OCI-LY1 (cell line): ENCODE results near the gene ANKRD52.

ENCODE experiments used
- H2AFZ ChIP-seq: fragments of 200-600 bp; sonication (generic), shearing (Covaris generic); 2 replicates; pipeline ENCODE4 v1.6.0; 2014; ENCODE audit warnings: antibody characterized with exemption, mild to moderate bottlenecking, low read length
- H3F3A ChIP-seq: fragments of 200-600 bp; sonication (generic), shearing (Covaris generic); 2 replicates; pipeline ENCODE4 v1.6.0; 2014; ENCODE audit warnings: mild to moderate bottlenecking, antibody characterized with exemption, low read length, moderate library complexity; ENCODE audit not compliant: insufficient read depth
- H3K27ac ChIP-seq: fragments of 200-600 bp; sonication (generic); 2 replicates; pipeline ENCODE4 v1.5.1; 2014; ENCODE audit warnings: low read length, mixed run types, mild to moderate bottlenecking, low read depth; ENCODE audit not compliant: poor library complexity, severe bottlenecking
- H3K27me3 ChIP-seq: fragments of 200-600 bp; sonication (generic); 2 replicates; pipeline ENCODE4 v1.6.0; 2014; ENCODE audit warnings: antibody characterized with exemption, mild to moderate bottlenecking, low read length, moderate library complexity; ENCODE audit not compliant: insufficient read depth
- H3K36me3 ChIP-seq: fragments of 200-600 bp; sonication (generic); 2 replicates; pipeline ENCODE4 v1.6.1; 2014; ENCODE audit warnings: mild to moderate bottlenecking, antibody characterized with exemption, low read length, moderate library complexity, mixed read lengths; ENCODE audit not compliant: insufficient read depth
- H3K4me1 ChIP-seq: fragments of 200-600 bp; sonication (generic); 2 replicates; pipeline ENCODE4 v1.5.1; 2014; ENCODE audit warnings: mild to moderate bottlenecking, low read length, moderate library complexity; ENCODE audit not compliant: insufficient read depth, severe bottlenecking
- H3K4me2 ChIP-seq: fragments of 200-600 bp; sonication (generic), shearing (Covaris generic); 2 replicates; pipeline ENCODE4 v1.6.1; 2014; ENCODE audit warnings: low read length
- H3K4me3 ChIP-seq: fragments of 200-600 bp; sonication (generic); 2 replicates; pipeline ENCODE4 v1.5.1; 2014; ENCODE audit warnings: low read length, low read depth, mild to moderate bottlenecking, mixed read lengths; ENCODE audit not compliant: poor library complexity, severe bottlenecking
- H3K79me2 ChIP-seq: fragments of 200-600 bp; shearing (Covaris generic); 2 replicates; pipeline ENCODE4 v1.6.1; 2016; ENCODE audit warnings: mixed run types, low read length, mixed read lengths; ENCODE audit not compliant: insufficient read depth
- H3K9ac ChIP-seq: fragments of 200-600 bp; sonication (generic), shearing (Covaris generic); 2 replicates; pipeline ENCODE4 v1.6.1; 2014; ENCODE audit warnings: mild to moderate bottlenecking, low read length, mixed read lengths
- H3K9me2 ChIP-seq: fragments of 200-600 bp; sonication (generic), shearing (Covaris generic); 2 replicates; pipeline ENCODE4 v1.6.1; 2014; ENCODE audit warnings: low read depth, mild to moderate bottlenecking, low read length, mixed read lengths
- H3K9me3 ChIP-seq: fragments of 200-600 bp; shearing (Covaris generic); 2 replicates; pipeline ENCODE4 v1.6.1; 2014; ENCODE audit warnings: low read length, mixed read lengths
- H4K20me1 ChIP-seq: fragments of 200-600 bp; sonication (generic), shearing (Covaris generic); 2 replicates; pipeline ENCODE4 v1.6.0; 2016; ENCODE audit warnings: mild to moderate bottlenecking, low read length; ENCODE audit not compliant: insufficient read depth
- CTCF ChIP-seq: fragments of 200-600 bp; sonication (generic), shearing (Covaris generic); IDR thresholded peaks from 2 replicates; pipeline ENCODE4 v1.5.1; 2017; ENCODE audit warnings: mild to moderate bottlenecking, antibody characterized with exemption, low read length, moderate library complexity, mixed read lengths
- EZH2 ChIP-seq: fragments of 200-600 bp; sonication (generic), shearing (Covaris generic); IDR thresholded peaks from 2 replicates; pipeline ENCODE4 v1.8.0; 2017; ENCODE audit warnings: borderline replicate concordance, mixed run types, mild to moderate bottlenecking, antibody characterized with exemption, low read length, moderate library complexity, mixed read lengths

The ANKRD52 gene

GRCh38 chr12:56258068-56258819, at the start of gene ANKRD52:
ANKRD52 (minus strand) TSS chr12:56258384; CDS start chr12:56258269, 115 bp downstream.
- Histone ChIP-seq H3K27ac (no peak within 1 kb of the TSS), H3K4me1 (peaks cover 23% of the 10 kb centered on the region), H3K36me3 (peaks cover 31% of the 10 kb centered on the region), H3K4me2 (peak within 1 kb of the TSS; percentile 99), H4K20me1 (no peaks in the 10 kb centered on the region), H3K79me2 (no peaks in the 10 kb centered on the region), H3K9ac (peak within 1 kb of the TSS; percentile 89), H3K4me3 (peak within 1 kb of the TSS; percentile 88), H3K27me3 (no peaks in the 10 kb centered on the region), H3K9me2 (no peaks in the 10 kb centered on the region), H3F3A (no peaks in the 10 kb centered on the region), H3K9me3 (no peaks in the 10 kb centered on the region), H2AFZ (peak within 1 kb of the TSS; percentile 100)
- peak; percentile 56 for TF ChIP-seq CTCF
- TF ChIP-seq EZH2 = no peak

- H3K27ac ChIP-seq = no peak overlapping the region
- H3K4me2 ChIP-seq = no peak overlapping the region
- H3F3A ChIP-seq = no peaks in the 10 kb centered on the region
- no peaks in the 10 kb centered on the region for H3K9me3 ChIP-seq
- H3K9ac ChIP-seq = no peak overlapping the region
- peaks cover 8% of the 10 kb centered on the region for H3K4me1 ChIP-seq
- TF ChIP-seq EZH2 = no peak
- TF ChIP-seq CTCF = no peak
- H2AFZ ChIP-seq = no peak overlapping the region
- peaks cover 39% of the 10 kb centered on the region for H3K36me3 ChIP-seq
- no peaks in the 10 kb centered on the region for H3K79me2 ChIP-seq
- H3K9me2 ChIP-seq = no peaks in the 10 kb centered on the region
- no peaks in the 10 kb centered on the region for H4K20me1 ChIP-seq
- H3K4me3 ChIP-seq = no peak overlapping the region
- no peaks in the 10 kb centered on the region for H3K27me3 ChIP-seq
Observed at GRCh38 chr12:56307221-56307965, 49.2 kb upstream of the ANKRD52 start.

DNA sequence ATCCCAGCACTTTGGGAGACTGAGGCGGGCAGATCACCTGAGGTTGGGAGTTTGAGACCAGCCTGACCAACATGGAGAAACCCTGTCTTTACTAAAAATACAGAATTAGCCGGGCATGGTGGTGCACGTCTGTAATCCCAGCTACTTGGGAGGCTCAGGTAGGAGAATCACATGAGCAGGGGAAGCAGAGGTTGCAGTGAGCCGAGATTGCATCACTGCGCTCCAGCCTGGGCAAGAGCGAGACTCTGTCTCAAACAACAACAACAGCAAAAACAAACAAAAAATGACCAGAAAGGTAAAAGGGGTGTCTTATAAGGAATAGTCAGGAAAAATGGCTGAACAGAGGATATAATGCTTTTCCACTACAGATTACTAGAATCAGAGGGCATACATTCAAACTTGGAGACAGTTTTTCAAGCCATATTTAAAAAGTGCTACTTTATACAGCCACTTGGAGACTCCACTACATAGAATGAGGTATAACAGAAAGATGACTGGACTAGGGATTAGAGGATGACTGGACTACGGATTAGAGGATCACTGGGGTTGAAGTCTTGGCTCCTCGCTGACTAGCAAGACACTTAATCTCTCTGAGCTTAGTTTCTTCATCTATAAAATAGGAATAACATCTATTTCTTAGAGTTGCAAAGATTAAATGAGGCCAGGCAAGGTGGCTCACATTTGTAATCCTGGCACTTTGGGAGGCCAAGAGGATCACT, 46.8 kb upstream of the ANKRD52 start:
- Histone ChIP-seq H3K4me3 (no peak overlapping the region), H2AFZ (no peak overlapping the region), H3K9me3 (no peaks in the 10 kb centered on the region), H4K20me1 (no peaks in the 10 kb centered on the region), H3K9ac (no peak overlapping the region), H3K36me3 (peaks cover 28% of the 10 kb centered on the region), H3K27ac (no peak overlapping the region), H3F3A (no peaks in the 10 kb centered on the region), H3K4me1 (peaks cover 28% of the 10 kb centered on the region), H3K4me2 (no peak overlapping the region), H3K27me3 (no peaks in the 10 kb centered on the region), H3K9me2 (no peaks in the 10 kb centered on the region), H3K79me2 (no peaks in the 10 kb centered on the region)
- TF ChIP-seq CTCF = no peak
- no peak for TF ChIP-seq EZH2
